ENCODE results near the gene TENT4A.

The TENT4A gene

GRCh38 chr5:6804766-6805501 lies 91.7 kb downstream of the TENT4A start:
- DNase-seq (ENCODE audit: low read depth) = no peak

- DNase-seq (ENCODE audit: low read depth) = no peak
Observed at GRCh38 chr5:6805841-6806240, 92.6 kb downstream of the TENT4A start.
